GM13976 (cell line): ENCODE data around the gene TRMU.

Experiments
- DNase-seq: peaks from one replicate; pipeline ENCODE4 v3.0.0; 2012; ENCODE audit warnings: low spot score
- in situ Hi-C: fragments of 300-500 bp; cut with MboI; formaldehyde crosslinking; loops from one replicate; pipeline ENCODE4 v1.12.0; 2022; ENCODE audit warnings: low sequenced_read_pairs, mixed read lengths, inconsistent platforms; ENCODE audit not compliant: unreplicated experiment
- TF ChIP-seq, protein P1 (sequence below): IDR thresholded peaks from 2 replicates; pipeline ENCODE4 v1.5.1; 2012; ENCODE audit warnings: borderline replicate concordance, mild to moderate bottlenecking; ENCODE audit not compliant: insufficient read depth; ENCODE audit errors: extremely low read depth, missing control alignments, control extremely low read depth

The TRMU gene

DNA sequence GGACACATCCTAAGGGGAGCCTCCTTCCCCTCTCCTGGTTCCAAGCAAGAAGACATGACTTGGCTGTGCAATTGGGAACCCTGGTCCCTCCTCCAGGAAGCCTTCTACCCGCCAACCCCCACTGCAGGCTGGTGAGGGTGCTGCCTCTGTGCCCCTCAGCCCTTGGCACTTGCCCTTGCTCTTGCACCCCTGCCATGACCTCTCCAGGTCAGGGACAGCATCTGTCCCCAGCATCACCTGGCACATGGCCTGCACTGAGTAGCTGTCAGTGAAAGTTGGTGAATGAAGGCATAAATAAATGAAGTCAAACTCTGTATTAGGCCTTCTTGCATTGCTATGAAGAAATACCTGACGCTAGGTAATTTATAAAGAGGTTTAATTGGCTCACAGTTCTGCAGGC is 40.7 kb upstream of the TRMU start:
- no peak for DNase-seq
- in situ Hi-C loops = no loop called here
- TF ChIP-seq, protein P1, sequence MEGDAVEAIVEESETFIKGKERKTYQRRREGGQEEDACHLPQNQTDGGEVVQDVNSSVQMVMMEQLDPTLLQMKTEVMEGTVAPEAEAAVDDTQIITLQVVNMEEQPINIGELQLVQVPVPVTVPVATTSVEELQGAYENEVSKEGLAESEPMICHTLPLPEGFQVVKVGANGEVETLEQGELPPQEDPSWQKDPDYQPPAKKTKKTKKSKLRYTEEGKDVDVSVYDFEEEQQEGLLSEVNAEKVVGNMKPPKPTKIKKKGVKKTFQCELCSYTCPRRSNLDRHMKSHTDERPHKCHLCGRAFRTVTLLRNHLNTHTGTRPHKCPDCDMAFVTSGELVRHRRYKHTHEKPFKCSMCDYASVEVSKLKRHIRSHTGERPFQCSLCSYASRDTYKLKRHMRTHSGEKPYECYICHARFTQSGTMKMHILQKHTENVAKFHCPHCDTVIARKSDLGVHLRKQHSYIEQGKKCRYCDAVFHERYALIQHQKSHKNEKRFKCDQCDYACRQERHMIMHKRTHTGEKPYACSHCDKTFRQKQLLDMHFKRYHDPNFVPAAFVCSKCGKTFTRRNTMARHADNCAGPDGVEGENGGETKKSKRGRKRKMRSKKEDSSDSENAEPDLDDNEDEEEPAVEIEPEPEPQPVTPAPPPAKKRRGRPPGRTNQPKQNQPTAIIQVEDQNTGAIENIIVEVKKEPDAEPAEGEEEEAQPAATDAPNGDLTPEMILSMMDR = no peak

DNA sequence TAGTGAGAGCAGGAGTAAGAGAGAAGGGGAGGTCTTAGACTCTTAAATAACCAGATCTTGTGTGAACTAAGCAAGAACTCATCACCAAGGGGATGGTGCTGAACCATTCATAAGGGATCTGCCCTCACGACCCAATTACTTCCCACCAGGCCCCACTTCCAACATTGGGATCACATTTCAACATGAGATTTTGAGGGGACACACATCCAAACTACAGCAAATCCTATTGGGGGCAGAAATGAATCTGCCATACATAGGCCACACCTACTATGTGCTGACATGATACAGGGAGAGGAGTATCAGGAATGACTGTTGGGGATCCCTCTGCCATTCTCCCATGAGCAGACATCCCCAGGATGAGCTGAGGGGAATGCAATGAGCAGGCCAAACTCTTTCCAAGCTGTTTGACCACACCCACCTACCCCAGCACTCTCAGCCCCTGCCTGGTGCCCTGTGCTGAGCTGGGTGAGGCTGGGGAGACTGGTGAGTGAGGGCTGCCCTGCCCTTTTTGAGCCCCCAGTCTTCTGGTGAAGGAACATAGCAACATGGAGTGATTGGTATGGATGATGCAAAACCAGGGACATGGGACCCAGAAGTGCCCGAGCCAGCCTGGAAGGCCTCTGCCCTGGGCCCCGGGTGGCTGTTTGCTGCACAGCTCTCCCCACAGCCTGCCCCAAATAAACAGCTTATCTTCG is 40.1 kb upstream of the TRMU start:
- no peak for DNase-seq
- TF ChIP-seq, protein P1 = no peak
- in situ Hi-C loops = no loop called here

DNA sequence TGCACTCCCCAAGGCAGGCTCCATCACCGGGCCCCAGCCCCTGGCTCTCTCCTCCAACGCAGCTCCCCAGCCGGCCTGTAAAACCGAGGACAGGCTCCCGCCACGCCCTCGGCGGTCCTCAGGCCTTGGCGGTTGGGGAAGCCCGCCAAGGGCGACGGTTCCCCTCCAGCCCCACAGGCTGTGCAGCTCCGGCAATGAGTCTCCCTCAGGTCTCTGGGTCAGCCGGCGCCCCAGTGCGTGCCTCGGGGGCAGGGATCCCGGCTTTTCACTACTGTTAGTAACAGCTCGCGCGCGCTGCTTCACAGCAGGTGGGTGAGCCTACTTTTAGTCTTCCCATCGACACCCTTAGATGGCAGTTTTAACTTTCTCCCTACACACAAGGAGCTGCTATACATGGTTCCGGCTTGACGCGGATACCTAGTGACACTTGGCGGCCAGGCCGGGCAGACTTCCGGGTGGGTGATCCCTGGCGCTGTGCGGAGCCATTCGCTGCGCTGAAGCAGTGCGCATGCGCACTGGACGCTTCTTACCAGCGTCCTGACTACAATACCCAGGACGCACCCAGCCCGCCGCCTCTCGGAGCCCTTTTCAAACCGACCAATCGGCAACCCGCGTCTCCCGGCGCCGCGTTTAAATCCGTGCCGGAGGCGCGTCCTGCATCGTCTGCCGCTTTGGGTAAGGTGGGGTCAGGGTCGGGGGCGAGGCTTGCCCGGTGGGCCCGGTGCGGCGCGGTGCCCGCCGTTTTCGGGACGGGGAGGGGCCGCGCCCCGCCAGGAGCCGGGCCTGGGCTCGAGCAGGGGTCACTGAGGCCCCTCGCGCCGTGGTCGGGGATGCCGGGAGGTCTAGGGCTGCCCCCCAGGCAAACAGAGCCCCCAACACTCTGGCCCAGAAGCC is 39.0 kb upstream of the TRMU start, which contains the start of gene GTSE1:
TSS of gene GTSE1 (plus strand) at position 614 of the 894 bp plus-strand sequence. CDS start 531 bp downstream, outside the sequence.
- in situ Hi-C loops = no loop called here
- DNase-seq = peak; percentile 100
- TF ChIP-seq, protein P1 = peak; percentile 27

DNA sequence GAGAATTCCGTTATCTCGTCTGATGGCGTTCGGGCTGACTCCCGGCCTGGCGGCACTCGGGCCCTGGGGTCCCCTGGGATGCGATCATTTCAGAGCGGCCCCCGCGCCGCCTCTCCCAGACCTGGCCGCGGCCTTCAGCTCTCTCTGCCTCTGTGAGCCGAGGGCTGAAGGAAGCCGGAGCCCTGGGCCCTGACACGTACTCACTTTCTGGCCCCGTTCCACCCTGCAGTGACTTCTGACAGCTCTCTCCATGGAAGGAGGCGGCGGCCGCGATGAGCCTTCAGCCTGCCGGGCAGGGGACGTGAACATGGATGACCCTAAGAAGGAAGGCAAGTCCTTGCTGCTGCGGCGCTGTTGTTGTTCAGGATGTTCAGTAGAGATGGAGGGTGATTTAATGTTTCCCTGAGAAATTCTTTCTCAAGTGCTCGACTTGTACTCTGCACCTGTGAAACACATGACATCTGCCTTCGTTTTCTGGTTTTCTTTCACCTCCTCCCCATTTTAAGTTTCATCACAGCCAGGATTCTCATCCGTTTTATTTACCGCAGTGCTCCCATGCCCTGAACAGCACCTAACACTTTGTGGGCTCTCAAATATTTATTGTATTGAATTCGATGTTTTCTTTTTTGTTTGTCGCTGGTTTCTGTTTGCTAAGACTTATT is 38.2 kb upstream of the TRMU start:
- TF ChIP-seq, protein P1 = no peak
- in situ Hi-C loops = no loop called here
- no peak for DNase-seq

DNA sequence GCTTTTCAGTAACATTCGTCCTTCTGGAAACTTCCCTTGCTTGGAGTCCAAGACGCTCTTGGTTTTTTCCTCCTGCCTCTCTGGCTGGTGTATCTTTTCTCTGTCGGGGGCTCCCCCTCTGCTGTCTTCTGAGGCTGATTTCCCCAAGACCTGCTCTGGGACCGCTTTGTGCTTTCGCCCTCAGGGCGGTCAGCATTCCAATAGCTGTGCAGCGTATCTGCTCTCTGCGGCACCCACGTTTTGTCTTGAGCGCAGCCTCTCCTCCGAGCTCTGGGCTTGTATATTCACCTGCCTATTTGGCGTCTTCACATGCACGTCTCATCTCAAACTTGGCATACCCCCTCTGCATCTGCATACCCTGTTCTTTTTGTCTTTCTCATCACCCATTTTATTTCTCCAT is 36.4 kb upstream of the TRMU start:
- TF ChIP-seq, protein P1 = no peak
- in situ Hi-C loops = no loop called here

DNA sequence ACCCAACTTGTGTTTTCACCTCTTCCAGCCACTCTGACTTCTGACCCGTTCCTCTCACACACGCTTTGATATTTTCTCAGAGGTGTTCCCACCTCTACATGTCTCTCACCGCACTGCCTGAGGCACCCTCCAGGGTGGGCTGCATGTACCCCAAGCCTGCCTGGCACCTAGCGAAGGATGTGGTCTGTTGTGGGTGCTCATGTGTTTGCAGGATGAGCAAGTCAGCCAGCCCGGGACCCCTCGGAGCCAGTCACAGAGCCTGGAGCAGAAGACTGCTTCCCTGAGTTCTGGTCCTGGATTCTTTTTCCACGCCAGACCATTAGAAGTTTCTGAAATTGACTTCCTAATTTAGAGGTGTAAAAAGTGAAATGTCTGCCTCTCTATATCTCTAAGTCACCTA is 35.0 kb upstream of the TRMU start:
- in situ Hi-C loops = loop anchor here (25.0 kb wide), 1 partner anchor 288 kb away; no protein-coding TSS in a partner anchor

More for the DNA sequence above, 36.4 kb upstream of the TRMU start:
- DNase-seq = no peak

More for the DNA sequence above, 35.0 kb upstream of the TRMU start:
- no peak for DNase-seq
- TF ChIP-seq, protein P1 = no peak
